HepG2 (cell line): ENCODE data around the gene GYS2.

Experiments used
- FOXA1 ChIP-seq, 2 experiments: fragments of 450-650 bp in 1 of 2; sonication (generic) in 1 of 2; formaldehyde crosslinking in 1 of 2; IDR thresholded peaks; 2 replicates each; pipeline versions ENCODE4 v1.4.0 to v1.6.1; 2016 to 2020; ENCODE audit warnings: missing genetic modification reagents in 1 of 2
- HIC2 ChIP-seq: sonication (generic); formaldehyde crosslinking; IDR thresholded peaks from 2 replicates; pipeline ENCODE4 v1.9.0; 2022; ENCODE audit warnings: low read depth, missing genetic modification reagents
- HMG20A ChIP-seq: IDR thresholded peaks from 2 replicates; pipeline ENCODE4 v1.6.1; 2016; ENCODE audit warnings: borderline replicate concordance
- JUND ChIP-seq: sonication (generic); formaldehyde crosslinking; IDR thresholded peaks from 2 replicates; pipeline ENCODE4 v1.8.0; 2022; ENCODE audit warnings: mild to moderate bottlenecking, missing genetic modification reagents
- POLR2A ChIP-seq, 2 experiments: IDR thresholded peaks; 2 replicates each; pipeline ENCODE4 v1.6.1; 2011; ENCODE audit warnings: low read depth in 2 of 2, low read length in 2 of 2, mild to moderate bottlenecking in 1 of 2, moderate library complexity in 1 of 2; ENCODE audit not compliant: insufficient read depth in 1 of 2
- PRMT3 ChIP-seq: sonication (generic); formaldehyde crosslinking; IDR thresholded peaks from 2 replicates; pipeline ENCODE4 v1.8.1; 2022; ENCODE audit warnings: low read depth, mild to moderate bottlenecking, moderate library complexity, missing genetic modification reagents, borderline replicate concordance
- PRPF4 ChIP-seq: fragments of 200-400 bp; formaldehyde crosslinking; IDR thresholded peaks from 2 replicates; pipeline ENCODE4 v1.6.1; 2016; ENCODE audit warnings: low read length, low read depth; ENCODE audit not compliant: poor library complexity, severe bottlenecking
- SNAPC5 ChIP-seq: sonication (generic); formaldehyde crosslinking; IDR thresholded peaks from 2 replicates; pipeline ENCODE4 v1.8.1; 2023; ENCODE audit warnings: mild to moderate bottlenecking, missing genetic modification reagents, borderline replicate concordance
- TAF1 ChIP-seq: sonication (generic); formaldehyde crosslinking; IDR thresholded peaks from 2 replicates; pipeline ENCODE4 v1.4.0; 2020; ENCODE audit warnings: missing genetic modification reagents
- TCF7 ChIP-seq: sonication (generic); IDR thresholded peaks from 2 replicates; pipeline ENCODE4 v1.6.1; 2016; ENCODE audit warnings: antibody characterized with exemption, low read depth
- YY1 ChIP-seq: IDR thresholded peaks from 2 replicates; pipeline ENCODE4 v1.6.1; 2011; ENCODE audit warnings: low read length, low read depth, moderate library complexity, mild to moderate bottlenecking; ENCODE audit not compliant: insufficient read depth, insufficient replicate concordance

DNA sequence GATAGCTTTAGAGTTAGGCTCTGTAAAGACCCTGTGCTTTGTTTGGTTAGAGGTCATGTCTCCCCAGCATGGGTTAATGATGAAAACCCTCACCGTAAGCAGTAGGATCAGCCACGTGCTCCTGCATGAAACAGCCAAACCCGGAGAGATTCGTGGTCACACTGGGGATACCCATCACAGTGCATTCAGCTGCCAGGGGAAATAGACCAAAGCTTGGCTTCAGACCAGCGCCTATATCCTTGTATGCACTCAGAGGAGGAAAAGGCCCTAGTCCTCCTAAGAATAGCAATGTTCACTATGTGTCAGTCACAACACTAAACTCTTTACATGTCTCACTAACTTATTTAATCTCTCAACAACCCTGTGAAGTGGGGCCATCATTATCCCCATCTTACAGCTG lies 62.2 kb downstream of the GYS2 start:
- TF ChIP-seq PRPF4 (no peak), HIC2 (no peak), SNAPC5 (no peak), TCF7 (no peak), YY1 (no peak), PRMT3 (CRISPR knock-in tag) (no peak), TAF1 (CRISPR knock-in tag) (no peak), POLR2A (IDR thresholded peaks at IDR 0.05; ENCODE audit: insufficient read depth in 1 of 2, low read depth in 2 of 2, low read length in 2 of 2) (no peak), HMG20A (CRISPR knock-in tag) (no peak), JUND (no peak), FOXA1 (IDR thresholded peaks at IDR 0.05) (no peak), FOXA1 (CRISPR knock-in tag; IDR thresholded peaks at IDR 0.05) (no peak)
